GM10847 (cell line): ENCODE data around the gene GGT7.

Source experiments
- POLR2A ChIP-seq: IDR thresholded peaks from 2 replicates; pipeline ENCODE4 v1.6.1; 2011; ENCODE audit not compliant: insufficient read length; ENCODE audit errors: extremely low read depth

Gene GGT7

DNA sequence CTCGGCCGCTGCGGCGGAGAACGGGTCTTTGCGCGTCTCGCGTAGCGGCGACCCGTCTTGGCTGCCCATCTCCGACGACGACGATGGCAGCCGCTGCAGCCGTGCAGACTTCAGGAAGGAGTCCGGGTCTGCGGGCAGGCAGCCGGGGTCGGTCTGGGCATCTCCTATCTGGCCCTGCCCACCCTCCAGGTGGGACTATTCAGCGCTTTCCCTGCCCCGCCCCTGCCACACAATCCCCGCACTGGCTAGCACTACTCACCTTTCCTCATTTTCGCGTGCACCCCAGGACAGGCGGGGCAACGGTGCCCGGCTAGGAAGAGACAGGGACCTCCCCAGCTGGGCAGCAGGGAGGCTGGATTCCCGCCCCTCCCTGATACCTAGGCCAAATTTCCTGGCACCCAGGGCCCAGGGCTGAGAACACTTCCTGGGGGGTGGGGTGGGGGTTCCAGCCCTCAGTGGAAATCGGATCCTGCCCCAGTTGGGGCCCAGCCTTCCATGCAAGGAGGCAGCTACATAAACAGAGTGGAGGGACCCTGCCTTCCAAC, 9.2 kb downstream of the GGT7 start:
- no peak for TF ChIP-seq POLR2A

DNA sequence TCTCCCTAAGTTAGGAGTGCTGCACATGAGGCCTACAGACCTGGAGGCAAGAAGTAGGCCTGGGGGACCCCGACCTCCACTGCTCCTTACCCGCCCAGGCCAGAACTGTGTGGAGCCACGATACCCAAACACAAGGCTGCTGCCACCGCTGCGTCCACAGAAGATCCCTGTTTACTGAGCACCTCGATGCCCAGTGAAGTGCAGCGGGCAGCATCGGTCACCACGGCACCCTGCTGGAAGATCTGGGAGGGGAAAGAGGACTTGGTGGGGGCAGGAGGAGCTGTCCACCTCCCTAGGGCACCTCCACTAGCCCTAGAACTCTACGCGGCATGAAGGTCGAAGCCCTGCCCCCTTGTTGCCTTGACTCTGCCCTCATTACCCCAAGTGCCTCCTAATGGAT, 9.9 kb downstream of the GGT7 start:
- no peak for TF ChIP-seq POLR2A

GRCh38 chr20:34861386-34862084, 11.1 kb downstream of the GGT7 start:
- TF ChIP-seq POLR2A: no peak

GRCh38 chr20:34859826-34860545, 12.7 kb downstream of the GGT7 start:
- no peak for TF ChIP-seq POLR2A

- no peak for TF ChIP-seq POLR2A
These were observed 13.3 kb downstream of the GGT7 start for GRCh38 chr20:34859367-34859766.

DNA sequence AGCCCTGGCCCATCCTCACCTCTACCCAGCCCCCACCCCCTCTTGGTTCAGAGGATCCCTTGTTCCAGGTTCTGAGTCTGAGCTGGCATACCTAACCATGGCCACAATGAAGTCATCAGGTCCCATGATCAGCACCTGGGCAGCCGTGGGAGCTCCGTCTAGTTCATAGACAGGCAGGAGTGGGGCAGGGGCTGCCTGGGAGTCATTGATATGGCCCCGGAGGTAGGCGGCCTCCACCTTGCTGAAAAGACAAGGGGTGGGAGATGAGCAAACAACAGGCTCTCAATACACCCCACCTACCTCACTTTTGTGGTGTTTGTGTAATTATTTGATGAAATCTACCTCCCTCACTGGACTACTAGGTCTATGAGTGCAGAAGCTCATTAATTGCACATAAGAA, 20.4 kb downstream of the GGT7 start:
- no peak for TF ChIP-seq POLR2A

DNA sequence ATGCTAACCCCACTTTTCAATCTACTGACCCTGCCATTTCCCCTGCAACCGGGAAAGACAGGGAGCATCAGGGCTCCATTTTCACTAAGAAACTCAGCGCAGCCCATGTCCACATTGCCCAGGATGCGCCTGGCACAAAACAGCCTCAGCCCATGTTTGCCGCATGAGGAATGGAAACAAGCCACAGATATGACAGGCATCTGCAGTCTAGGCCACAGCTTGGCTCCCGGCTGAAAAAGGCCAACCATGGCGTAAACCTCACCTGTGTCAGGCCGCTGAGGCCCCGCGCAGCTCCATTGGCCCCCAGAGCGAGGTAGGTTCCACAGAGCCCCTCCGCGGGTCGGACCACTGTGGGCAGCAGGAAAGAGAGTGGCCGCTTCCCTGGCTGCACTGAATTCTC, 21.7 kb downstream of the GGT7 start:
- no peak for TF ChIP-seq POLR2A

GRCh38 chr20:34849778-34850177, 22.9 kb downstream of the GGT7 start:
- no peak for TF ChIP-seq POLR2A

GRCh38 chr20:34848597-34848996, 24.1 kb downstream of the GGT7 start:
- no peak for TF ChIP-seq POLR2A

- no peak for TF ChIP-seq POLR2A
These were observed 29.2 kb downstream of the GGT7 start for GRCh38 chr20:34843421-34843820.

DNA sequence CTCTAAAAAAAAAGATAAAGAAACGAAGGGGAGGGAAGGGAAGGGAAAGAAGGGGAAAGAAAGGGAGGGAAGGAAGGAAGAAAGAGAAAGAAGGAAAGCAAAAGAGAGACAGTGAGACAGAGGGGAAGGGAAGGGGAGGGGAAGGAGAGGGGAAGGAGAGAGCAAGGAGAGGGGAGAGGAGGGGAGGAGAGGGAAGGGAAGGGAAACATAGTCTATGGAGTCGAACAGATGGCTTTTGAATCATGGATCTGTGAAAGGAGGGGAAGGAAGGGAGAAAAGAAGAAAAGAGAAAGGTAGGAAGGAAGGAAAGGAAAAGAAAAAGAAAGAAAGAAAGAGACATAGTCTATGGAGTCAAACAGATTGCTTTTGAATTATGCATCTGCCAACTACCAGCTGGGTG, 30.5 kb downstream of the GGT7 start:
- TF ChIP-seq POLR2A: no peak

DNA sequence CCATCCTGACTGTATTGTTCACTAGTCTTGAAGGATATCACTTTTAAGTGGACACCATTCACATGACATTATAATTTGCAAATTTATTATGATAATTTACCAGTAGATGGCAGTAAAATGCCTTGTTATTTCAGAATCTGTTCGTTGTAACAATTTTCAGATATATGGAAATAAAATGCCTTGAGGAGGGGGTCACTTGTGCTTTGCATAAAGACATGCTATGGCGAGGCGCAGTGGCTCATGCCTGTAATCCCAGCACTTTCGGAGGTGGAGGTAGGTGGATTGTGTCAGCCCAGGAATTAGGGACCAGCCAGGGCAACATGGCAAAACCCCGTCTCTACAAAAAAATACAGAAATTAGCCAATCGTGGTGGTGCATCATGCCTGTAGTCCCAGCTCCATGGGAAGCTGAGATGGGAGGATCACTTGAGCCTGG, 38.2 kb downstream of the GGT7 start:
- no peak for TF ChIP-seq POLR2A

GRCh38 chr20:34831936-34832335, 40.7 kb downstream of the GGT7 start:
- TF ChIP-seq POLR2A: no peak

DNA sequence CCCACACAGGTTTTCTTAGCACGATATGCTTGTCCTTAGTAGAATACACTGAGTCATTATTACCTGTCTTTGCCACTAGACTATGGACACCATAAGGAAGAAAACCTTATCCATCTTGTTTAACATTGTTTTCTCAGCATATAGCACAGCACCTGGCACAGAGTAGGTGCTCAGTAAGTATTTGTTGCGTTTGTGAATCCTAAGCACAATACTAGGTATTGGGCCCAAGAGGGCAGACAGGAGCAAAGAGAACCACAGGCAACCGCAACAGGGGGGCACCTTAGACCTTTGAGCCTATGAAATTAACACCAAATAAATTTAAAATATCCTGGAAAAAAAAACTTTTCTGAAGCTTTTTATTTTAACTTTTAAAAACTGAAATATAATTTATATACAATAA, 43.5 kb downstream of the GGT7 start:
- TF ChIP-seq POLR2A: no peak

- peak; percentile 34 for TF ChIP-seq POLR2A
These were observed 46.9 kb downstream of the GGT7 start, which contains the start of gene NCOA6 for GRCh38 chr20:34825530-34826362. TSS of gene NCOA6 (minus strand) at chr20:34825651. CDS start at chr20:34782355, 43,296 bp downstream.
